SH-SY5Y (cell line): ENCODE results near the gene ITGA2.

Experiments used
- GATA2 ChIP-seq: IDR thresholded peaks from 2 replicates; pipeline ENCODE4 v1.6.1; 2011; ENCODE audit warnings: mild to moderate bottlenecking, low read depth, low read length
- GATA3 ChIP-seq: IDR thresholded peaks from 2 replicates; pipeline ENCODE4 v1.6.1; 2011; ENCODE audit warnings: low read depth, mild to moderate bottlenecking, low read length, moderate library complexity

ITGA2 gene

GRCh38 chr5:52977264-52977897, 11.8 kb upstream of the ITGA2 start:
- TF ChIP-seq GATA3 (no peak), GATA2 (no peak)

- no peak for TF ChIP-seq GATA3
- TF ChIP-seq GATA2, result no peak
Measured at GRCh38 chr5:52981507-52981906, 7.6 kb upstream of the ITGA2 start.

- TF ChIP-seq GATA3, result no peak
Measured at GRCh38 chr5:52983731-52984636, 5.2 kb upstream of the ITGA2 start.

- TF ChIP-seq GATA2 (no peak), GATA3 (no peak)
Measured at GRCh38 chr5:52985306-52985705, 3.8 kb upstream of the ITGA2 start.

- TF ChIP-seq GATA3, result no peak
- no peak for TF ChIP-seq GATA2
Measured at GRCh38 chr5:52987711-52988331, 1.3 kb upstream of the ITGA2 start.

- TF ChIP-seq GATA2 (no peak), GATA3 (no peak)
Measured at GRCh38 chr5:52988335-52989024, 672 bp upstream of the ITGA2 start.

- TF ChIP-seq GATA3 (no peak), GATA2 (no peak)
Measured at GRCh38 chr5:52989781-52990527, 802 bp downstream of the ITGA2 start.

- TF ChIP-seq GATA3 (no peak), GATA2 (no peak)
Measured at GRCh38 chr5:52990528-52990925, 1.4 kb downstream of the ITGA2 start.

GRCh38 chr5:52993367-52993766, 4.2 kb downstream of the ITGA2 start:
- TF ChIP-seq GATA3 (no peak), GATA2 (no peak)

GRCh38 chr5:52994266-52994665, 5.1 kb downstream of the ITGA2 start:
- TF ChIP-seq GATA3 (no peak), GATA2 (no peak)

- TF ChIP-seq GATA3, result no peak
- TF ChIP-seq GATA2, result no peak
Measured at GRCh38 chr5:52995095-52995494, 5.9 kb downstream of the ITGA2 start.

GRCh38 chr5:52995914-52996313, 6.8 kb downstream of the ITGA2 start:
- TF ChIP-seq GATA3 (no peak), GATA2 (no peak)

- TF ChIP-seq GATA2, result no peak
- no peak for TF ChIP-seq GATA3
Measured at GRCh38 chr5:52996979-52997378, 7.8 kb downstream of the ITGA2 start.
